ENCODE measurements around the gene DOLPP1. TPM values are rescaled to one million over a fixed set of nuclear protein-coding genes. Genes with fewer than 3 reads are reported as not detected.

Gene DOLPP1
- total and polyA plus RNA-seq, 8 donors, result 13.4 to 19.6 (median 15.2) TPM

DNA sequence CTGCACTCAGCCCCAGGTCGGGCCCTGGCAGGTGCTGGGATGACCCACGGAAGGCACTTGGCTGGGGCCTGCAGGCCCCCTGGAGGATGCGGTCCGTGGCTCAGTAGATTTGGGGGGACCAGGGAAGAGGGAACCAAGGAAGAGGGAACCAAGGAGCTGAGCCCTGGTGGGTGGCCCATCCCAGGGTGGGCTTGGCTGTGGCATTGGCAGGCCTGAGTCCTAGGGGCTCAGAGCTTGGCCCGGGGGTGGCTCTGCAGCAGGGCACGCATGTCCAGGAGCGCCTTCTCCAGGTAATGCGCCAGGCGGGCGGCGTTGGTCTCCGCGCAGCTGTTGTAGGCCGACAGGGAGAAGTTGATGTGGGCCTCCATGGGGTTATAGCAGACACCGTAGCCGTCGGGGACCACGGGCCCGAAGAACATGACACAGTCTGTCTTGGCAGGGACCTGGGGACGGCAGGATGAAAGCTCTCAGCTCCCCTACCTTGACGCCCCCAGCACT lies 14.3 kb downstream of the DOLPP1 start:
- H3K4me1 ChIP-seq, result no peaks in the 10 kb centered on the region
- ATAC-seq (no peak), DNase-seq (no peak)
- H3K36me3 ChIP-seq, result peaks cover 0 to 42% of the 10 kb centered on the region in 2 donors
- H3K27ac ChIP-seq, result no peak overlapping the region
- H3K27me3 ChIP-seq, result no peaks in the 10 kb centered on the region
- intact Hi-C loops (cut with DNase I), result no loop called here
- no peak overlapping the region for H3K4me3 ChIP-seq
- no peaks in the 10 kb centered on the region for H3K9me3 ChIP-seq
- TF ChIP-seq, protein P1, sequence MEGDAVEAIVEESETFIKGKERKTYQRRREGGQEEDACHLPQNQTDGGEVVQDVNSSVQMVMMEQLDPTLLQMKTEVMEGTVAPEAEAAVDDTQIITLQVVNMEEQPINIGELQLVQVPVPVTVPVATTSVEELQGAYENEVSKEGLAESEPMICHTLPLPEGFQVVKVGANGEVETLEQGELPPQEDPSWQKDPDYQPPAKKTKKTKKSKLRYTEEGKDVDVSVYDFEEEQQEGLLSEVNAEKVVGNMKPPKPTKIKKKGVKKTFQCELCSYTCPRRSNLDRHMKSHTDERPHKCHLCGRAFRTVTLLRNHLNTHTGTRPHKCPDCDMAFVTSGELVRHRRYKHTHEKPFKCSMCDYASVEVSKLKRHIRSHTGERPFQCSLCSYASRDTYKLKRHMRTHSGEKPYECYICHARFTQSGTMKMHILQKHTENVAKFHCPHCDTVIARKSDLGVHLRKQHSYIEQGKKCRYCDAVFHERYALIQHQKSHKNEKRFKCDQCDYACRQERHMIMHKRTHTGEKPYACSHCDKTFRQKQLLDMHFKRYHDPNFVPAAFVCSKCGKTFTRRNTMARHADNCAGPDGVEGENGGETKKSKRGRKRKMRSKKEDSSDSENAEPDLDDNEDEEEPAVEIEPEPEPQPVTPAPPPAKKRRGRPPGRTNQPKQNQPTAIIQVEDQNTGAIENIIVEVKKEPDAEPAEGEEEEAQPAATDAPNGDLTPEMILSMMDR (IDR thresholded peaks at IDR 0.05), result no peak

DNA sequence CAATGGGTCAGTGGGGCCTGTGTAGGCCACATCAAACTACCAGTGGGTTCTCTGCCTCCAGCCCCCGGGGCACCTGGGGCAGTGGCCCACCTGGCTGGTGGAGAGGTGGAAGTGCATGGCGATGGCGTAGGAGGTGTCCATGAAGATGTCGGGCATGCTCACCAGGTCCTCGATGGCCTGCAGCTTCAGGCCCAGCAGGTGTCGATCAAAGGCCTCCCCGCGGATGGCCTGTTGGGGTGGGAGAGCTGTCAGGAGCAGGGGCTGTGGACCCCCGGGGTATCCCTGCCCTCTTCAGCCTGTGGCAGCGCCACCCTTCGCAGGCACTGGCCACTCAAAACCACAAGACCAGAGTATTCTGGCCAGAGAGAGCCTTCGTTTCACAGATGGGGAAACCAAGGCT lies 15.0 kb downstream of the DOLPP1 start:
- Histone ChIP-seq H3K4me1 (no peaks in the 10 kb centered on the region), H3K27me3 (no peaks in the 10 kb centered on the region), H3K9me3 (no peaks in the 10 kb centered on the region), H3K36me3 (peaks cover 0 to 35% of the 10 kb centered on the region in 2 donors), H3K27ac (no peak overlapping the region), H3K4me3 (no peak overlapping the region)
- DNase-seq (no peak), ATAC-seq (no peak)
- intact Hi-C loops (cut with DNase I), result no loop called here
- TF ChIP-seq, protein P1 (IDR thresholded peaks at IDR 0.05), result no peak

GRCh38 chr9:129097671-129098306 lies 16.9 kb downstream of the DOLPP1 start:
- intact Hi-C loops (cut with DNase I), result no loop called here
- TF ChIP-seq, protein P1 (IDR thresholded peaks at IDR 0.05), result no peak
- DNase-seq, result no peak
- Histone ChIP-seq H3K9me3 (no peaks in the 10 kb centered on the region), H3K27me3 (no peaks in the 10 kb centered on the region), H3K27ac (no peak overlapping the region), H3K36me3 (peaks cover 0 to 34% of the 10 kb centered on the region in 2 donors), H3K4me1 (no peaks in the 10 kb centered on the region), H3K4me3 (no peak overlapping the region)
- no peak for ATAC-seq

- intact Hi-C loops (cut with DNase I), result no loop called here
- ATAC-seq, result no peak
- no peaks in the 10 kb centered on the region for H3K27me3 ChIP-seq
- no peaks in the 10 kb centered on the region for H3K4me1 ChIP-seq
- TF ChIP-seq, protein P1 (IDR thresholded peaks at IDR 0.05), result no peak
- no peak overlapping the region for H3K4me3 ChIP-seq
- DNase-seq, result no peak
- peaks cover 0 to 34% of the 10 kb centered on the region in 2 donors for H3K36me3 ChIP-seq
- H3K9me3 ChIP-seq, result no peaks in the 10 kb centered on the region
- no peak overlapping the region for H3K27ac ChIP-seq
Measured at GRCh38 chr9:129098328-129098727, 17.4 kb downstream of the DOLPP1 start.

DNA sequence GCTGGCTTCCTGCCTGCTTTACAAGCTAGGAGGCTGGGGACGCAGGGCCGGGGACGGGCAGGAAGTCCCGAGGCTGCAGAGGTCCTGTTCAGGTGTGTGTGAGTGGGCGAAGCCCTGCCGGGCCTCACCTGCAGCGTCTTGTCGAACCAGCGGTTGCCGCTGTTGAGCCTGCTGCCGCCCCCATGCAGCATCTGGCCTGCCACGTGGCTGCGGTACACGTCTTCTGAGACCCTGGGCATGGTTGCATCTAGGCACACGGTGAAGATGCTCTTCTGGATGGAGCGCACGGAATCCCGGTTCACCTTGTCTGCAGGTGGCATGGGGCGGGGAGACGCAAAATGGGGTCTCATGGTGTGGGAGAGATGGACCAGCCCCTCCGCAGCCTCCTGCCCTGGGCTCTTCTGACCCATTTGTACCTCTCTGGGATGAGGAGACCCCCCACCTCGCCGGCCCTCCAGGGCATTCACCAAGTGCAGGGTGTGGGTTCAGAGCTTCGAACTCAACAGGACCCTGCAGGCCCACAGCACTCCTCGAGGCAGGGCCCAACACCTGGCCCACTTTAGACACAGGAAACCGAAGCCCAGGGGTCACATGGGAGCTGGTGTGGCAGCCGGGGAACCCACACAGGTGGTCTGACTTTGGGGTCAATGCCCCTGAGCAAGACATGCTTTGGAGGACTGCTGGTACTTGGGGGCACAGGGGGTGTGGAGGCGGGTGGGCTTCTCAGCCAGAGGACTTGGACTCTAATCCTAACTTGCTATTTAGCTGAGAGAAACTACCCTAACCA lies 19.7 kb downstream of the DOLPP1 start:
- ATAC-seq (no peak), DNase-seq (no peak)
- intact Hi-C loops (cut with DNase I), result no loop called here
- Histone ChIP-seq H3K27ac (no peak overlapping the region), H3K4me3 (no peak overlapping the region), H3K9me3 (no peaks in the 10 kb centered on the region), H3K36me3 (peaks cover 0 to 28% of the 10 kb centered on the region in 2 donors), H3K4me1 (no peaks in the 10 kb centered on the region), H3K27me3 (no peaks in the 10 kb centered on the region)
- TF ChIP-seq, protein P1 (IDR thresholded peaks at IDR 0.05), result no peak
